GOT3 (cell line): Measurements from ENCODE around the gene RAB3A.
"Not testable (repeated sequence)": the region's sequence is repeated elsewhere in the genome, so short reads cannot be mapped to it uniquely, and the experiment has no call there.

ENCODE experiments used
- DNase-seq: peaks from one replicate; lab custom pipeline; 2025; ENCODE audit warnings: mixed read lengths; lab: John Stamatoyannopoulos, UW

Gene RAB3A

GRCh38 chr19:18223860-18224524, 20.1 kb upstream of the RAB3A start:
- DNase-seq: no peak

DNA sequence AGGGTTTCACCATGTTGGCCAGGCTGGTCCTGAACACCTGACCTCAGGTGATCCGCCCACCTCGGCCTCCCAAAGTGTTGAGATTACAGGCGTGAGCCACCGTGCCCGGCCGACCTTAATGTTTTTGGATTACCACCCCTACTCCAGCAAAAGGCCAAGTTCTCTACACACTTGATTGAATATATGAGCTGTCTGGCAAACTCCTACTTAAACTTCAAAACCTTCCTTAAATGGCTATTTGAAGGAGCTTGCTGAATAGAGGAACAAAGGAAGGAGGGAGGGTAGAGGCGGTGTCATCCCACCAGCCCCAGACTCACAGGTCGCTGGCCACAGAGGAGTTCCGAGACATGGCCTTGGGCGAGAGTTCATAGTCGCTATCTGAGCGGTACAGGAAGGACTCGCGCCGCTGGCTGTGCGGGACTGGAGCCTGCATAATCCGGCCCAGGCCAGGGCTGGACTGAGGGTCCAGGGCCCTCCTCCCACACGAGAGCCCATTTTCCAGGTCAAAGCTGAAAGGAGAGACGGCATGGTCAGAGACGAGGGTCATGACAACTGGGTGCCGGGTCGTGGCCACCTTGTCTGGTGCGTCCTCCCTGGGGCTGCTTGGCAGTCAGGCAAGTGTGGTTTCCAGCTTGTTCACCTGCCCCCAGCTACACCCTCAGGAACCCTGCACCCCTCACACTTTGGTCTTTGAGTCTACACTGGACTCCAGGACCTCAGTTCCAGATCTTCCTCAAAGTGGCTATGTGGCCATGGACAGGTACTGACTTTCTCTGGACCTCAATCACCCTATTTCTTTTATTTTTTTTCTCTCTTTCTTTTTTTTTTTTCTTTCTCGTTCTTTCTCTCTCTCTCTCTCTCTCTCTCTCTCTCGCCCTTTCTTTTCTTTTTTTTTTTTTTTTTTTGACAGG, 18.2 kb upstream of the RAB3A start:
- no peak for DNase-seq

DNA sequence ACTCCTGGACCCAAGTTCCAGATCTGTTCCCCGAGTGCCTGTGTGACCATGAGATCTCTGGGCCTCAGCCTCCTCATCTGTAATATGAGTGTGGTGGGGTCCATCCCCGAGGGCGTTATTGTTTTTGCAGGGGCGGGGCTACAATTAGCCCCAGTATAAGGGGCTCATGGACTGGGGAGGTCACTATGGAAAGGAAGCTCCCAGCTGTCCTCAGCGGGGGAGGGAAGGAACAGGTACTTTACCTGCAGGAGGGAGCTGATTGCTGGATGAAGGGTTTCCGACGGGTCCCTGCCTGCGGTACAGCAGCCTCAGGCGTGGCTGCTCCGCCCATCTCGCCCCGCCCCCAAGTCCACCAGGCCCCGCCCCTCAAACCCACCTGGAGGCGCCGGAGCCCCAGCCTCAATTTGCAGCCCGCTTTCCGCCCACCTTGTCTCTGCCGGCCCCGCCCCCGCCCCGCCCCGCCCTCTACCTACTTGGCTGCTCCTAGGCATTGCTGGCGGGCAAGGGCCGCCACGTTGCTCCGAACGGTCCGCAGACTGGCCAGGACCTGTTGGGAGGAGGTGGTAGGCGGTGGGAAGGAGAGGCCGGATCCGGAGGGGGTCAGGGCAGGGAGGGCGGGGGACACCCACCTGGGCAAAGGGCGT, 16.9 kb upstream of the RAB3A start:
- DNase-seq: no peak

DNA sequence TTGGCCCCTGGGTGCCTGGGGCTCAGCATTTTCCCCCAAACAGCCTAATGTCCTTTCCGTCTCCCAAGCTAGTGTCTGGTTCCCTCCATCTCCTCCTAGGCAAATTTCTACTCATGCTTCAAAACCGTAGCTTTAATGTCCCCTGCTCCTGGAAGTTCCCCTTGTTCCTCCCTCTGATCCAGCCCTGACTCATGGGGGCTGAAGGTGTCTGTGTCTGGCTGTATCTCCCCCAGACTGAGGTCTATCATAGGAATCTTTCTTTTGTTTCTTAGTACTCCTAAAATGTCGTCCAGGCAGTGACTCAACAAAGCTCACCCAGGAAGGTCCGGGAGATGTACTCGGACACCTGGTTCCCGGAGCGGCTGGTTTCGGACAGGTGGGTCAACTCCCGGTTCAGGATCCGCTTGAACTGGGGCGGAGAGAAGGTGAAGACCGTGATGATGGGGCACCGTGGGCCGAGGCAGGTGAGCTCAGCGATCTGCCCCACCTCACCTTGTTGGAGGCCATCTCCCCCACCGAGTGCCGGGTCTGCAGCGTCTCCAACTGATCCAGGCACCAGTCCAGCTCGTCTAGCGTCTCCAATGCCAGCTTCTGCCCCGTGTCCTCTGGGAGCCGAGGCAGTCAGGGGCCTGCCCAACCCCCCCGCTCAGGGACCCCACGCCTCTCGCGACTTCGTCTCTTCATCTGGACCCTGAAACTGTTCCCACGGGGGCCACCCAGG, 16.2 kb upstream of the RAB3A start:
- DNase-seq: no peak

- no peak for DNase-seq
Observed at GRCh38 chr19:18218600-18218999, 14.8 kb upstream of the RAB3A start.

DNA sequence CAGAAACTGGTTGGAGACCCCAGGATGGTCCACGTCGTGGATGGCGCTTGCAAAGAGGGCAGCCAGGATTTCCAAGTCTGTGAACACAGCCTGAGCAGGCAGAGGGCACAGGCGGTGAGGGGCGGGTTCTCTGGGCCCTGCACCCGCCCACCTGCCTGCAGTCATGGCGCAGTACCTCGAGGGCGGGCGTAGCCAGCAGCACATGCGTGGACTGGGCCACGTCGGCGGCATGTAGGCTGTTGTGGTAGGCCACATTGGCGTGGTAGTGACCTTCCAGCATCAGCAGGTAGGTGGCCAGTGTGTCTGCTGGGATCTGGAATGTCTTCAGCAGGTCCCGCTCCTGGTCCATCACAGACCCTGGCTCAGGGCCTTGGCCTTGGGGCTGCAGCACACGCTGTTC, 14.3 kb upstream of the RAB3A start:
- no peak for DNase-seq

GRCh38 chr19:18216789-18217188, 12.9 kb upstream of the RAB3A start:
- no peak for DNase-seq

DNA sequence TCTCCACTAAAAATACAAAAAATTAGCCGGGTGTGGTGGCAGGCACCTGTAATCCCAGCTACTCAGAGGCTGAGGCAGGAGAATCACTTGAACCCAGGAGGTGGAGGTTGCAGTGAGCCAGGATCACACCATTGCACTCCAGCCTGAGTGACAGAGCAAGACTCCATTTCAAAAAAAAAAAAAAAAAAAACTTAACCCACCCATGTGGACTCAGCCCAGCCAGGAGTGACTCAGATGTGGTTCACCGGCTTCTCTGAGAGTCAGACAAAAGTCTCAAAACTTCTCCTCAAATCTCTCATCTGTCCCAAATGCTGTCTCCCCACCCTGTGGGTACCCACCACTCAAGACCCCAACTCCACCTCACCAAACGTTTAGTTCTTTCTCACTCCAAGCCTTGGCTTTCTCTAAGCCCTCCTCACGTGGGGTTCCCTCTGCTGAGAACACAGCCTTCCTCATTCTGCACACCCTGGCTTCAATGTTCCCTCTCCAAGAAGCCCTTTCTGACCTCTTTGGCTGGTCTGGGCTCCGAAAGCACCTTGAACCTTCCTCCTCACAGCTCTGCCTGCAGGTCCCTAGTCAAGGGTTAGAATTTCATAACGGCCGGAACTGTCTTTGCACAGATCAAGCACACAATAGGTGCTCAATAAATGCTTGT, 11.1 kb upstream of the RAB3A start:
- no peak for DNase-seq

DNA sequence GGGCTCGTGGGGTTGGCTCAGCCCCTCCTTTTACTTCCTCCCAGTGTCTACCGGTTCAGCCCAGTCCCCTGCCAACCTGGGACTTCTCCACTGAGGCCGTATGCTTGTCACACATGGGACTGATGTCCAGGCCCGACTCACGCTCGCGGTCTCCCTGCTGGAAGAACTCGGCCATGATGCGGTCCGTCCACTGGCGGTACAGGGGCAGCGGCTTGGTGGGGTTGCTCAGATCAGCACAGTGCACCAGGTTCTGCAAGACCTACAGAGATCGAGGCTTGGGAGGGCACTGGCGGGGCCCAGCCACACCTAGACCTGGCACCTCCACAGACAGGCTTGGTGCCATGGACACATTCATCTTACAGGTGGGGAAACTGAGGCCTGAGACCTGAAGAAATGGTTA, 7.8 kb upstream of the RAB3A start:
- no peak for DNase-seq

GRCh38 chr19:18209912-18210311, 6.1 kb upstream of the RAB3A start:
- not testable (repeated sequence) for DNase-seq

GRCh38 chr19:18208098-18208951, 4.5 kb upstream of the RAB3A start:
- DNase-seq: no peak

GRCh38 chr19:18206018-18206417, 2.2 kb upstream of the RAB3A start:
- DNase-seq: no peak

- no peak for DNase-seq
Observed at GRCh38 chr19:18205200-18205892, 1.5 kb upstream of the RAB3A start.

DNA sequence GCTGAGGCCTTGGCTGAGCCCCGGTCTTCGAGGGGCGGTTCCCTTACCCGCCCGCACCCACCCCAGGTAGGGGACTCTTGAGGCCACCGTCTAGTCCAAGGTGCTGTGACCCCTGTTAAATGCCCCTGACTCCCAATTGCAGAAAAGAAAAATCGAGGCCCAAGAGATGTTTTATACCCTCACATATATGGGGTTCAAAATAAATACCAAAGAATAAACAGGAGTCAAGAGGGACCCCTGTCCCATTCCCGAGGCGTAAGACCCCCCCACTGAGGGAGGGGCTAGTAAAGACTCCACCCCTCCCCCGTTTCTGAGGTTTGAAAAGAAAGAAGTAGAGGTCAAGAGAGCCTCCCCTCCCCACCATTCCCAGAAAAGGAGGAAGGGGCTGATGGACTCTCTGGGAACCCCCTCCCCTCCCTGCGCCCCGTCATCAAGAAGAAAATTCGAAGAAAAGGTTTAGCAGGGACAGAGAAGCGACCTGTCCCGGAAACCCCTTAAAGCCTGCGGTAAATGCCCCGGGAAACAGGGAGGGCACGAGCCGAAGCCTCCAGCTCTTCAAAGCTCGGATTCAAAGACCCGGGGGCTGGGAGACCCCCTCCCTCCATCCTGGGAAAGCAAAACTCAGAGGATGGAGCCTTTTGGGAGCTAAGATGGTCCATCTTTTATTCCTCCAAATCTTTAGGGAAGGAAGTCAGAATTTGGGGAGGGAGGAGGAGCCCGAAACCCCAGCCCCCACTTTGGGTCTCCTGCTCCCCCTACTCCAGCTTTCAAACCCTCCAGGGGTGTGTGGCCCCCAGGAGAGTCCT, 755 bp upstream of the RAB3A start:
- no peak for DNase-seq

- DNase-seq: no peak
Observed at GRCh38 chr19:18203408-18203862, 407 bp downstream of the RAB3A start.

- no peak for DNase-seq
Observed at GRCh38 chr19:18202778-18203407, 949 bp downstream of the RAB3A start.

- no peak for DNase-seq
Observed at GRCh38 chr19:18202397-18202777, 1.5 kb downstream of the RAB3A start.

DNA sequence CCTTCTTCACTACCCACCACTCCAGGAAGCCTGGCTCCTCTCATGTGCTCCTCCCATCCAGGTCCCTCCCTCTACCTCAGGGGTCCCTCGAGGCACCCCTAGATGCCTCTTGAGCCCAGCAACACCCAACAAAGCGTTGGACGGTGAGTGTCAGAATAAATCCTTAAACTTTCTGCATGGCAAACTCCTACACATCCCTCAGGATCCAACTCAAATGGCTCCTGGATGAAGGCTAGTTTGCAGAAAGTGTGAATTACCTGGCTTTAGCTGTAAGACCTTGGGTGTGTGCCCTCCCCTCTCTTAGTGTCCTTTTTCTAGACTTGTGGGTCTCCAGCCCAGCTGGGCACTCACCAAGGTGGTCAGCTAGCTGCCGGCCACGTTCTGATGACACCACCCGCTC, 5.5 kb downstream of the RAB3A start:
- DNase-seq: no peak

DNA sequence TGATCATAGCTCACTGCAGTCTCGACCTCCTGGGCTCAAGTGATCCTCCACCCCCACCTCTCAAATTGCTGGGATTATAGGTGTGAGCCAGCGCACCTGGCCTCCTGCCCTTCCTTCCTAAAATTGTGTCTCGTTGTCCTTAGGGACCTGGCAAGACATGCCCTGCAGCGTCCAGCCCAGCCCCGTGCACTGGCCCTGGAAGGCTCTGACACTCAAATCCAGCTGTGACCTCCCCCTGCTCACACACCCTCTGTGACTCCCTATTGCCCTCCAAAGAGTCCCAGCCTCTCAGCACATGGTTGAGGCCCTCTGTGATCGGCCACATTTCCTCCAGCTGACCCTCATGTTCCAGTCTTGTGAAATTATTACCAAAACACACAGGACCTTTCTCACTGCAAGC, 5.9 kb downstream of the RAB3A start:
- no peak for DNase-seq
